ENCODE measurements around the gene CD63.

The CD63 gene

GRCh38 chr12:55733858-55734257 is 5.0 kb upstream of the CD63 start:
- FAIRE-seq: no peak
- no peak for DNase-seq (ENCODE audit: insufficient read length, low spot score)
- TF ChIP-seq POU2F2 (IDR thresholded peaks at IDR 0.05; ENCODE audit: low read depth, low read length) (no peak), TAF1 (IDR thresholded peaks at IDR 0.05; ENCODE audit: low read depth, low read length) (no peak), SPI1 (IDR thresholded peaks at IDR 0.05; ENCODE audit: low read depth, low read length) (no peak), POLR2AphosphoS5 (IDR thresholded peaks at IDR 0.05; ENCODE audit: low read depth, low read length) (no peak), POLR2A (IDR thresholded peaks at IDR 0.05; ENCODE audit: low read depth, low read length) (no peak), PAX5 (IDR thresholded peaks at IDR 0.05; ENCODE audit: insufficient read depth, low read length, severe bottlenecking) (no peak)

- DNase-seq (ENCODE audit: insufficient read length, low spot score): no peak
- TF ChIP-seq POU2F2 (IDR thresholded peaks at IDR 0.05; ENCODE audit: low read depth, low read length) (no peak), PAX5 (IDR thresholded peaks at IDR 0.05; ENCODE audit: insufficient read depth, low read length, severe bottlenecking) (no peak), SPI1 (IDR thresholded peaks at IDR 0.05; ENCODE audit: low read depth, low read length) (no peak)
- FAIRE-seq: no peak
Measured at GRCh38 chr12:55733021-55733555, 4.3 kb upstream of the CD63 start.

DNA sequence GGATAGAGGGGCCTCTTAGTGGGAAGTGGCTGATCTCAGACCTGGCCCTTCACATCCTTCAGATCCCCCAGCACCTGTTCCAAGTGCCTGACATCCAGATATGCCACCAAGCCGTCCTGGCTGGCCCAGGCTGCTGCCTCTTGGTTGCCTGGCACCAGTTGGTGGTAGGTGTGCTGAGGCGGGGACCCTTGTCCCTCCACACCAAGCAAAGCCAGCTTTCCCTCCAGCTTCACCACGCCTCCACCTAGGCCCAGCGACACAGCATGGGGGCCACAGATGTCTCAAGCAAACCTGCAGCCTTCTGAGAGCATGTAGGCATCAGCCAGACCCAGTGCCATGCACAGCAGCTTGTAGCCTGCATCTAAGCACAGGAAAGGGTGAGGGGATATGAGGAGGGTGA is 3.5 kb upstream of the CD63 start:
- DNase-seq (ENCODE audit: insufficient read length, low spot score): no peak
- no peak for FAIRE-seq
- TF ChIP-seq POLR2AphosphoS5 (IDR thresholded peaks at IDR 0.05; ENCODE audit: low read depth, low read length) (no peak), TAF1 (IDR thresholded peaks at IDR 0.05; ENCODE audit: low read depth, low read length) (no peak), PAX5 (IDR thresholded peaks at IDR 0.05; ENCODE audit: insufficient read depth, low read length, severe bottlenecking) (no peak), SPI1 (IDR thresholded peaks at IDR 0.05; ENCODE audit: low read depth, low read length) (no peak), POLR2A (IDR thresholded peaks at IDR 0.05; ENCODE audit: low read depth, low read length) (no peak), POU2F2 (IDR thresholded peaks at IDR 0.05; ENCODE audit: low read depth, low read length) (no peak)

DNA sequence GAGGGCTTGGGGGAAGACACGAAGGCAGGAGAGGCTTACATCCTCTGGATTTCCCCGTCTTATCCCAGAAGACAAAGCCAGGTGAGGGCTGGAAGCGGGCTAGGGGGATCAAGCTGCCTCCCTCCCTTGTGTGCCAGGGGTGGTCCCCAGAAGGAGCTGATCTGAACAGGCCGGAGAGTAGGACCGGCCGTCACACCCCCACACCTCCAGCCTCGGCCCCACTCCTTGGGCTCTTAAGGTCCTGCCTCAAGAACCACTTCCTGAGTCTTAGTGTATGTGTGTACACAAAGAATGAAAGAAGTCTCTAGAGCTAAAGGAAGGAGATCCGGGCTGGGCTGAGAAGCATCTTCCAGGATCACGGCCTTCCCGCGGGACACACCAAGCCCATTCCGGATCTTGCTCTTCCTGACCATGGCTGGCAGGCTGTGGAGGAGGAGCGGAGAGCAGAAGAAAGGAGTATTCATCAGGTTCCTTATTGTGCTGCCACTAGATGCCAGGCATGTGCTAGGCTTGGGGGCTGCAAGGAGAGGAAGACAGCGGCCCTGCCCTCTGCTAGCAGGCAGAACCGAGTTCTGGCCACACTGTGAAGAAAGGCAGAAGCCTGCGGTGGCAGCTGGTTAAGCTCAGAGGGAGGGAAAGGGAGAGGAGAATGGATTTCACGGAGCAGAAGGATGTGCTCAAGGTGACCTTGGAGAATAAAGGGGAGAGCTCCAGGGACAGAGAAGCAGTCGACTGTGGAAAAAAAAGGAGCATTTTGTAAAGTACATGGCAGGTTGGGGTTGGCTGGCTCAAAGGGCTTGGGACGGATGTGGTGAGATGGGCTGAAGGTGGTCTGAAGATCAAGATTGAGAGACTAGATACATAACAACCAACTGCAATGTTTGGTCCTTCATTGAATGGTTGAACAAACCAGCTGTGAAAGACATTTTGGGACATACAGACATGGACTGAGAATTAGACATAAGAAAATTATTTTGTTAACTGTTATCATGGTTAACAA is 1.3 kb upstream of the CD63 start:
- FAIRE-seq: no peak
- TF ChIP-seq POLR2A (IDR thresholded peaks at IDR 0.05; ENCODE audit: low read depth, low read length) (no peak), SPI1 (IDR thresholded peaks at IDR 0.05; ENCODE audit: low read depth, low read length) (no peak), PAX5 (IDR thresholded peaks at IDR 0.05; ENCODE audit: insufficient read depth, low read length, severe bottlenecking) (no peak), TAF1 (IDR thresholded peaks at IDR 0.05; ENCODE audit: low read depth, low read length) (no peak), POU2F2 (IDR thresholded peaks at IDR 0.05; ENCODE audit: low read depth, low read length) (no peak), POLR2AphosphoS5 (IDR thresholded peaks at IDR 0.05; ENCODE audit: low read depth, low read length) (no peak)

GRCh38 chr12:55728186-55728938 is 447 bp downstream of the CD63 start:
- TF ChIP-seq TAF1 (IDR thresholded peaks at IDR 0.05; ENCODE audit: low read depth, low read length) (no peak), POLR2AphosphoS5 (IDR thresholded peaks at IDR 0.05; ENCODE audit: low read depth, low read length) (no peak), PAX5 (IDR thresholded peaks at IDR 0.05; ENCODE audit: insufficient read depth, low read length, severe bottlenecking) (no peak), POLR2A (IDR thresholded peaks at IDR 0.05; ENCODE audit: low read depth, low read length) (no peak)
- FAIRE-seq (no peak), DNase-seq (ENCODE audit: insufficient read length, low spot score) (no peak)

More for the DNA sequence above, 1.3 kb upstream of the CD63 start:
- DNase-seq (ENCODE audit: insufficient read length, low spot score): no peak

DNA sequence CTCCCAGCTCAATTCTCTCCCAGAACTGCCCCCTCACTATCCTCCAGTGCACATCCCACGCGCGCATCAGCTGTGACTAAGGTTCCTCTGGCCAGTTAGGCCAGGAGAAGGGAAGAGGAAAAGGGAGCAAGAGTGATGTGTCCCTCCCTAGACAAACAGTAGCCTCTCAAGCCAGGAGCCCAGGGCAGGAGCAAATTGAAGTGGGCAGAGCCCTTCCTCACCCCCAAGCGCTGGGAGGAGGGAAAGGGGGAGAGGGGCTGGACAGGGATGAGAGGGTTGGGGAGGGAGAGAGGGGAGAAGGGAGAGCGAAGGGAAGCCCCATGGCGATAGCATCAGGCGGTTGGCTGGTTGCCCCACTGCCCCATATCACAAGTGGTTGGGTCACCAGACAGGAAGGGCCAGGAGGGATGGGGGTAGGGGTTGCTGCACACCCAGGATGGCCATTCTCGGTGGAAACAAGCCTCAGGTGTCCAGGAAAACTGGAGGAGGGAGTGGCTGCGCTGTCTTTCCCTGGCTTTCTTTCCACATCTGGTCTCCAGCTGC is 1.1 kb downstream of the CD63 start:
- TF ChIP-seq PAX5 (IDR thresholded peaks at IDR 0.05; ENCODE audit: insufficient read depth, low read length, severe bottlenecking) (no peak), POLR2A (IDR thresholded peaks at IDR 0.05; ENCODE audit: low read depth, low read length) (no peak), TAF1 (IDR thresholded peaks at IDR 0.05; ENCODE audit: low read depth, low read length) (no peak), SPI1 (IDR thresholded peaks at IDR 0.05; ENCODE audit: low read depth, low read length) (no peak), POLR2AphosphoS5 (IDR thresholded peaks at IDR 0.05; ENCODE audit: low read depth, low read length) (no peak), POU2F2 (IDR thresholded peaks at IDR 0.05; ENCODE audit: low read depth, low read length) (no peak)
- FAIRE-seq: no peak
- DNase-seq (ENCODE audit: insufficient read length, low spot score): no peak

DNA sequence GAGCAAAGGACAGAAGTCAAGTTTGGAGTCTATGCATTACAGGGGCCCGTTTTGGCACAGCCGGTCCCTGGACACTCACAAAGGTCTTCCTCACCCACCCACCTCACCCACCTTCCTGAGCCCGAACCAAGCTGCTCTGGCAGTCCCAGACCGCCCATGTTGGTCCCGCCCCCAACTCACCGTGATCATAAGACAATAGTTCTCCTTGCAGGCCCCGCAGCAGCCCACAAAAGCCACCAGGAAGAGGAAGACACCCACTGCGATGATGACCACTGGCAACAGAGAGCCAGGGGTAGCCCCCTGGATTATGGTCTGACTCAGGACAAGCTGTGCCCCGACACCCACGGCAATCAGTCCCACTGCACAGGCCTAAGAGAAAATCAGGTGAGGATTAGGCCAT is 1.8 kb downstream of the CD63 start:
- TF ChIP-seq SPI1 (IDR thresholded peaks at IDR 0.05; ENCODE audit: low read depth, low read length) (no peak), POLR2A (IDR thresholded peaks at IDR 0.05; ENCODE audit: low read depth, low read length) (no peak), PAX5 (IDR thresholded peaks at IDR 0.05; ENCODE audit: insufficient read depth, low read length, severe bottlenecking) (no peak)
- DNase-seq (ENCODE audit: insufficient read length, low spot score): no peak
- FAIRE-seq: no peak

GRCh38 chr12:55725556-55725955 is 3.3 kb downstream of the CD63 start:
- DNase-seq (ENCODE audit: insufficient read length, low spot score): no peak
- TF ChIP-seq POLR2AphosphoS5 (IDR thresholded peaks at IDR 0.05; ENCODE audit: low read depth, low read length) (0 out of 2 replicates have a peak, but pooled peaks have one; percentile 13), POU2F2 (IDR thresholded peaks at IDR 0.05; ENCODE audit: low read depth, low read length) (no peak)

DNA sequence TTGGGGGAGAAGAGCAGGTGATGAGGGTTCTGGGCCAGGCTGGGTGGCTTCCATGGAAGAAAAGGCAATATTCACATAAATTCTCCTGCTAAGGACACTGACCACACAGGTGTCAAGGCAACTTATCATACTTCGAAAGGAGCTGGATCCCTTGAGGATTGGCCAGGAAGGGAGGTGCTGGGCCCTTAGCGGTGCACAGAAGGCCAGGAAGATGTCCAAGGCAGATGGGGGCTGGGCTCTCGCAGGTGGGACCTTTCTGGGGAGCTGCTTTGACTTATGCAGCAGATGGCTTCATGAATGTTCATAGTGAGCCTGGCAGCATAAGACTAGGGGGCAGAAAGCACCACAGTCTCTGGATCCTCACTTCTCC is 3.9 kb downstream of the CD63 start:
- no peak for FAIRE-seq
- TF ChIP-seq POU2F2 (IDR thresholded peaks at IDR 0.05; ENCODE audit: low read depth, low read length): no peak
- no peak for TF ChIP-seq POLR2AphosphoS5 (IDR thresholded peaks at IDR 0.05; ENCODE audit: low read depth, low read length)
- no peak for TF ChIP-seq SPI1 (IDR thresholded peaks at IDR 0.05; ENCODE audit: low read depth, low read length)
- TF ChIP-seq TAF1 (IDR thresholded peaks at IDR 0.05; ENCODE audit: low read depth, low read length): no peak
- no peak for TF ChIP-seq PAX5 (IDR thresholded peaks at IDR 0.05; ENCODE audit: insufficient read depth, low read length, severe bottlenecking)
- TF ChIP-seq POLR2A (IDR thresholded peaks at IDR 0.05; ENCODE audit: low read depth, low read length): no peak
- no peak for DNase-seq (ENCODE audit: insufficient read length, low spot score)

More at GRCh38 chr12:55725556-55725955, 3.3 kb downstream of the CD63 start:
- no peak for FAIRE-seq

Data from GM12891 (cell line).